HFFc6 (cell line): ENCODE measurements around the gene DPYD. TPM values are rescaled to one million over a fixed set of nuclear protein-coding genes. Genes with fewer than 3 reads are reported as not detected.
A peak's percentile ranks its signal among the peaks of the same experiment; 100 is the strongest.

Experiments used
- DNase-seq: peaks from one replicate; pipeline ENCODE4 v3.0.0-alpha.2; 2018
- H3K27ac Mint-ChIP-seq: 2 replicates; pipeline ENCODE4 v1.8.0; 2020; ENCODE audit warnings: mild to moderate bottlenecking, mixed read lengths
- H3K27me3 Mint-ChIP-seq: 2 replicates; pipeline ENCODE4 v1.8.0; 2021; ENCODE audit warnings: mild to moderate bottlenecking, moderate library complexity, mixed read lengths; ENCODE audit not compliant: insufficient read depth
- H3K36me3 Mint-ChIP-seq: 2 replicates; pipeline ENCODE4 v1.8.0; 2021; ENCODE audit warnings: low read depth, mixed read lengths
- H3K4me1 Mint-ChIP-seq: 2 replicates; pipeline ENCODE4 v1.8.0; 2020; ENCODE audit warnings: low read depth, mixed read lengths
- H3K4me3 Mint-ChIP-seq: 2 replicates; pipeline ENCODE4 v1.8.0; 2020; ENCODE audit warnings: mild to moderate bottlenecking, moderate library complexity, mixed read lengths
- H3K9me3 Mint-ChIP-seq: 2 replicates; pipeline ENCODE4 v1.8.0; 2020; ENCODE audit warnings: mild to moderate bottlenecking, mixed read lengths
- CTCF ChIP-seq: fragments of 200-600 bp; sonication (generic); IDR thresholded peaks from 2 replicates; pipeline ENCODE4 v1.5.0; 2021; ENCODE audit warnings: antibody characterized with exemption, mild to moderate bottlenecking
- total RNA-seq, 6 experiments: library from RNA; stranded (reverse); fragmentation: NEBNext Ultra II Directional; extraction: Animal tissue kit (Norgen Biotek cat#: 25700); gene quantifications; 2 replicates in 1 of 6; 3 replicates in 5 of 6; pipeline ENCODE4 v1.2.3, GENCODE V29; 2021

Gene DPYD
- total RNA-seq, 6 experiments from 2014 or later, result 37.0 to 77.8 (median 67.9) TPM

GRCh38 chr1:97646071-97646470 lies 274.8 kb downstream of the DPYD start:
- Mint-ChIP-seq H3K36me3 (peaks cover 28% of the 10 kb centered on the region), H3K4me1 (peaks cover 30% of the 10 kb centered on the region), H3K9me3 (peaks cover 23% of the 10 kb centered on the region; the same call in 1 of the 2 replicates), H3K27ac (no peak overlapping the region), H3K4me3 (no peak overlapping the region), H3K27me3 (no peaks in the 10 kb centered on the region; the same call in 1 of the 2 replicates)
- DNase-seq, result no peak
- no peak for TF ChIP-seq CTCF

- H3K4me3 Mint-ChIP-seq, result no peak overlapping the region
- TF ChIP-seq CTCF, result no peak
- peak overlapping the region; percentile 15; the same call in 1 of the 2 replicates for H3K27ac Mint-ChIP-seq
- H3K9me3 Mint-ChIP-seq, result peaks cover 10% of the 10 kb centered on the region; the same call in 1 of the 2 replicates
- no peak for DNase-seq
- H3K4me1 Mint-ChIP-seq, result peaks cover 30% of the 10 kb centered on the region
- H3K36me3 Mint-ChIP-seq, result peaks cover 20% of the 10 kb centered on the region
- peaks cover 2% of the 10 kb centered on the region; the same call in 1 of the 2 replicates for H3K27me3 Mint-ChIP-seq
Observed at GRCh38 chr1:97640677-97641076, 280.2 kb downstream of the DPYD start.

GRCh38 chr1:97636941-97637340 lies 283.9 kb downstream of the DPYD start:
- peak; percentile 37 for DNase-seq
- Mint-ChIP-seq H3K4me3 (no peak overlapping the region), H3K27me3 (peaks cover 2% of the 10 kb centered on the region; the same call in 1 of the 2 replicates), H3K27ac (peak overlapping the region; percentile 32; the same call in 1 of the 2 replicates), H3K9me3 (no peaks in the 10 kb centered on the region), H3K36me3 (peaks cover 15% of the 10 kb centered on the region; the same call in 1 of the 2 replicates), H3K4me1 (peaks cover 39% of the 10 kb centered on the region)
- TF ChIP-seq CTCF, result no peak

- H3K27ac Mint-ChIP-seq, result no peak overlapping the region
- no peak overlapping the region for H3K4me3 Mint-ChIP-seq
- peaks cover 25% of the 10 kb centered on the region for H3K4me1 Mint-ChIP-seq
- no peaks in the 10 kb centered on the region for H3K9me3 Mint-ChIP-seq
- no peak for TF ChIP-seq CTCF
- H3K27me3 Mint-ChIP-seq, result peaks cover 2% of the 10 kb centered on the region
- DNase-seq, result no peak
- peaks cover 11% of the 10 kb centered on the region; the same call in 1 of the 2 replicates for H3K36me3 Mint-ChIP-seq
Observed at GRCh38 chr1:97634758-97635157, 286.1 kb downstream of the DPYD start.

- TF ChIP-seq CTCF, result no peak
- H3K36me3 Mint-ChIP-seq, result peaks cover 11% of the 10 kb centered on the region; the same call in 1 of the 2 replicates
- H3K4me3 Mint-ChIP-seq, result no peak overlapping the region
- peaks cover 25% of the 10 kb centered on the region for H3K4me1 Mint-ChIP-seq
- no peak for DNase-seq
- no peaks in the 10 kb centered on the region; the same call in 1 of the 2 replicates for H3K27me3 Mint-ChIP-seq
- no peak overlapping the region for H3K27ac Mint-ChIP-seq
- H3K9me3 Mint-ChIP-seq, result no peaks in the 10 kb centered on the region
Observed at GRCh38 chr1:97632776-97633175, 288.1 kb downstream of the DPYD start.
